ENCODE results near the gene LMF1.

The LMF1 gene

GRCh38 chr16:923184-923583 lies 47.6 kb downstream of the LMF1 start:
- peaks cover 6% of the 10 kb centered on the region for H3K4me1 ChIP-seq (ENCODE audit: control insufficient read depth, insufficient read depth, low read length)
- H3K27ac ChIP-seq (ENCODE audit: low read depth, low read length) = no peak overlapping the region
- H3K9ac ChIP-seq (ENCODE audit: low read length) = no peak overlapping the region
- no peak overlapping the region for H3K4me3 ChIP-seq (ENCODE audit: low read length)
- peaks cover 3% of the 10 kb centered on the region for H3K36me3 ChIP-seq (ENCODE audit: control insufficient read depth, insufficient read depth, low read length)
- no peaks in the 10 kb centered on the region for H3K27me3 ChIP-seq (ENCODE audit: control insufficient read depth, insufficient read depth, low read length)

- Histone ChIP-seq H3K4me3 (ENCODE audit: low read length) (no peak overlapping the region), H3K4me1 (ENCODE audit: control insufficient read depth, insufficient read depth, low read length) (peaks cover 6% of the 10 kb centered on the region), H3K27me3 (ENCODE audit: control insufficient read depth, insufficient read depth, low read length) (no peaks in the 10 kb centered on the region), H3K36me3 (ENCODE audit: control insufficient read depth, insufficient read depth, low read length) (peaks cover 3% of the 10 kb centered on the region), H3K27ac (ENCODE audit: low read depth, low read length) (no peak overlapping the region), H3K9ac (ENCODE audit: low read length) (no peak overlapping the region)
These were observed 48.7 kb downstream of the LMF1 start for GRCh38 chr16:922051-922450.

GRCh38 chr16:921321-921905 lies 49.4 kb downstream of the LMF1 start:
- Histone ChIP-seq H3K4me1 (ENCODE audit: control insufficient read depth, insufficient read depth, low read length) (peaks cover 6% of the 10 kb centered on the region), H3K4me3 (ENCODE audit: low read length) (no peak overlapping the region), H3K36me3 (ENCODE audit: control insufficient read depth, insufficient read depth, low read length) (peaks cover 3% of the 10 kb centered on the region), H3K27me3 (ENCODE audit: control insufficient read depth, insufficient read depth, low read length) (no peaks in the 10 kb centered on the region), H3K9ac (ENCODE audit: low read length) (no peak overlapping the region), H3K27ac (ENCODE audit: low read depth, low read length) (no peak overlapping the region)

GRCh38 chr16:920717-921116 lies 50.1 kb downstream of the LMF1 start:
- Histone ChIP-seq H3K36me3 (ENCODE audit: control insufficient read depth, insufficient read depth, low read length) (no peaks in the 10 kb centered on the region), H3K27me3 (ENCODE audit: control insufficient read depth, insufficient read depth, low read length) (no peaks in the 10 kb centered on the region), H3K4me3 (ENCODE audit: low read length) (no peak overlapping the region), H3K9ac (ENCODE audit: low read length) (no peak overlapping the region), H3K27ac (ENCODE audit: low read depth, low read length) (peak overlapping the region; percentile 58), H3K4me1 (ENCODE audit: control insufficient read depth, insufficient read depth, low read length) (peaks cover 6% of the 10 kb centered on the region)

GRCh38 chr16:920051-920681 lies 50.6 kb downstream of the LMF1 start:
- H3K4me3 ChIP-seq (ENCODE audit: low read length) = no peak overlapping the region
- peak overlapping the region; percentile 58 for H3K27ac ChIP-seq (ENCODE audit: low read depth, low read length)
- no peaks in the 10 kb centered on the region for H3K27me3 ChIP-seq (ENCODE audit: control insufficient read depth, insufficient read depth, low read length)
- no peak overlapping the region for H3K9ac ChIP-seq (ENCODE audit: low read length)
- H3K36me3 ChIP-seq (ENCODE audit: control insufficient read depth, insufficient read depth, low read length) = no peaks in the 10 kb centered on the region
- H3K4me1 ChIP-seq (ENCODE audit: control insufficient read depth, insufficient read depth, low read length) = peaks cover 6% of the 10 kb centered on the region

DNA sequence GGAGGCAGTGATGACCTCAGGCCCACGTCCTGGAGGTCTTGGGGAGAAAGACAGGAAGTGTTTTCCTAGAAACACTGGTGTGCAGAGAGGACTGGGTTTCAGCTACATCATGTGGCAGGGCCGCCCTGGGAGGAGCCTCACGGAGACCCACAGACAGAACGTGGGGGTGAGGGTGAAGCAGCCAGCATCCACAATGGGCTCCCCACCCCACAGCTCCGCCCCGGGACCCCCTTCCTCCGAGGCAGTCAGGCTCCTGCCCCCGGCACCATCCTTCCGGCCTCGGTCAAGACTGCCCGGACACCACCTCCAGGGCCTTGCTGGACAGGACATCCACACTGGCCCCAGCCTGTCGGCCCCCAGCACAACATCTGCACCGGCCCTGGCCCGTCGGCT lies 51.1 kb downstream of the LMF1 start:
- H3K4me1 ChIP-seq (ENCODE audit: control insufficient read depth, insufficient read depth, low read length) = peaks cover 6% of the 10 kb centered on the region
- H3K9ac ChIP-seq (ENCODE audit: low read length) = no peak overlapping the region
- H3K27me3 ChIP-seq (ENCODE audit: control insufficient read depth, insufficient read depth, low read length) = no peaks in the 10 kb centered on the region
- H3K4me3 ChIP-seq (ENCODE audit: low read length) = no peak overlapping the region
- H3K36me3 ChIP-seq (ENCODE audit: control insufficient read depth, insufficient read depth, low read length) = no peaks in the 10 kb centered on the region
- H3K27ac ChIP-seq (ENCODE audit: low read depth, low read length) = peak overlapping the region; percentile 58

GRCh38 chr16:918741-919657 lies 51.8 kb downstream of the LMF1 start:
- H3K27me3 ChIP-seq (ENCODE audit: control insufficient read depth, insufficient read depth, low read length) = no peaks in the 10 kb centered on the region
- no peak overlapping the region for H3K4me3 ChIP-seq (ENCODE audit: low read length)
- H3K9ac ChIP-seq (ENCODE audit: low read length) = no peak overlapping the region
- H3K36me3 ChIP-seq (ENCODE audit: control insufficient read depth, insufficient read depth, low read length) = no peaks in the 10 kb centered on the region
- H3K4me1 ChIP-seq (ENCODE audit: control insufficient read depth, insufficient read depth, low read length) = peaks cover 6% of the 10 kb centered on the region
- no peak overlapping the region for H3K27ac ChIP-seq (ENCODE audit: low read depth, low read length)

DNA sequence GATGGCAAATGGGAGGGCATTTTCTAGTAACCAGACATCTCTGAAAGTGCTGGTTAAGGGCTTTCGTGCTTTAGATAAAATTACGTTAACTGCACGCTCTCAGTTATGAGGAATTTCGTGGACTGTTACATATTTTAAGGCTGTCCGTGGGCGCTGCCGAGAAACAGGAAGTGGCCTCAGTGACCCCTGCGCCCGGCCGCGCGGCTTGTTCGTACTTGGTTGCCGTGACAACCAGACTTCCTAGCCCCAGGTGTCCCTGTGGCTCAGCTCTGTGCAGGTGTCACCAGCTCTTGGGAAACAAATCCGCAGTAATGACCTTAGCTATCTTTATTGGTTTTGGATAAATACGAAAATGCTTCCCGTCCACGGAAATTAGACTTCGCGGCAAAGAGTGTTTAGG lies 52.7 kb downstream of the LMF1 start:
- peaks cover 6% of the 10 kb centered on the region for H3K4me1 ChIP-seq (ENCODE audit: control insufficient read depth, insufficient read depth, low read length)
- no peaks in the 10 kb centered on the region for H3K27me3 ChIP-seq (ENCODE audit: control insufficient read depth, insufficient read depth, low read length)
- no peaks in the 10 kb centered on the region for H3K36me3 ChIP-seq (ENCODE audit: control insufficient read depth, insufficient read depth, low read length)
- H3K27ac ChIP-seq (ENCODE audit: low read depth, low read length) = no peak overlapping the region
- no peak overlapping the region for H3K4me3 ChIP-seq (ENCODE audit: low read length)
- no peak overlapping the region for H3K9ac ChIP-seq (ENCODE audit: low read length)

GRCh38 chr16:917591-918061 lies 53.2 kb downstream of the LMF1 start:
- H3K36me3 ChIP-seq (ENCODE audit: control insufficient read depth, insufficient read depth, low read length) = no peaks in the 10 kb centered on the region
- H3K9ac ChIP-seq (ENCODE audit: low read length) = no peak overlapping the region
- H3K4me3 ChIP-seq (ENCODE audit: low read length) = no peak overlapping the region
- H3K27ac ChIP-seq (ENCODE audit: low read depth, low read length) = no peak overlapping the region
- peaks cover 6% of the 10 kb centered on the region for H3K4me1 ChIP-seq (ENCODE audit: control insufficient read depth, insufficient read depth, low read length)
- no peaks in the 10 kb centered on the region for H3K27me3 ChIP-seq (ENCODE audit: control insufficient read depth, insufficient read depth, low read length)

DNA sequence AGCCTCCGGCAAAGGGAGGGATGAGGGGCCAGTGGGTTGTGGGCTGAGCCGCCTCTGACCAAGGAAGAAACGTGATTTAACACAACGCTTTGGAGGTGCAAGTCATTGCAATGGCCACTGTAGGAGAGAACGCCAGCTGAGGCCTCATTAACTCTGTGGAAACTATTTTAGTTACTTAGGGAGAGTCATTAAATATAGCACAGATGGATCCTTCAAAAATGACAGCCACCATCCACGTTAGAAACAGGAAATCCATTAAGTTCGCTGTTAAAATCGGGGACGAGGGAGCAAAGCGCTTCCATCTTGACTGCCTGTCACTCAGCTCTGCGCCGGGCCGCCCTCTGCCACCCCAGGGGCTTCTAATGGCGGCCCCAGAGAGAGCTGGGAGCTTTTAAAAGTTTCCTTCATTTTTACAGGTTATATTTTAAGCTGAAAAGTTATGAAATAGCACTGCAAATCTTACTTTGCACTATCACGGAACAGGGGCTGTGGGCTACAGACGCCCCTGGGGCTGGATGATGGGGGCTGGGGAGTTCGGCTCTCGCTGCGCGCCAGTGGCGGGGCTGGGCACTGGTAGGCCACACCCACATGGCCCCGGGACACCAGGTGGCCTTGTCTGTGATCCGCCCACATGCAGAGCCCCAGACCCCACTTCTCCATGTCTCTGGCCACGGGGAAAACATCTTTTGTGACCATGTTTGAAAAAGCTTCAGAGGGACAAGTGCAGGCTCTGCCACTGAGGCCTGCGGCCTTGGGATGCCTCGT lies 54.6 kb downstream of the LMF1 start:
- Histone ChIP-seq H3K27me3 (ENCODE audit: control insufficient read depth, insufficient read depth, low read length) (no peaks in the 10 kb centered on the region), H3K4me1 (ENCODE audit: control insufficient read depth, insufficient read depth, low read length) (peaks cover 6% of the 10 kb centered on the region), H3K36me3 (ENCODE audit: control insufficient read depth, insufficient read depth, low read length) (no peaks in the 10 kb centered on the region), H3K27ac (ENCODE audit: low read depth, low read length) (no peak overlapping the region), H3K4me3 (ENCODE audit: low read length) (no peak overlapping the region), H3K9ac (ENCODE audit: low read length) (no peak overlapping the region)

GRCh38 chr16:915546-915945 lies 55.2 kb downstream of the LMF1 start:
- peaks cover 3% of the 10 kb centered on the region for H3K4me1 ChIP-seq (ENCODE audit: control insufficient read depth, insufficient read depth, low read length)
- H3K4me3 ChIP-seq (ENCODE audit: low read length) = no peak overlapping the region
- H3K27ac ChIP-seq (ENCODE audit: low read depth, low read length) = no peak overlapping the region
- no peaks in the 10 kb centered on the region for H3K36me3 ChIP-seq (ENCODE audit: control insufficient read depth, insufficient read depth, low read length)
- no peaks in the 10 kb centered on the region for H3K27me3 ChIP-seq (ENCODE audit: control insufficient read depth, insufficient read depth, low read length)
- H3K9ac ChIP-seq (ENCODE audit: low read length) = no peak overlapping the region

- no peak overlapping the region for H3K4me3 ChIP-seq (ENCODE audit: low read length)
- H3K27ac ChIP-seq (ENCODE audit: low read depth, low read length) = no peak overlapping the region
- no peaks in the 10 kb centered on the region for H3K4me1 ChIP-seq (ENCODE audit: control insufficient read depth, insufficient read depth, low read length)
- no peaks in the 10 kb centered on the region for H3K27me3 ChIP-seq (ENCODE audit: control insufficient read depth, insufficient read depth, low read length)
- peaks cover under 1% of the 10 kb centered on the region for H3K36me3 ChIP-seq (ENCODE audit: control insufficient read depth, insufficient read depth, low read length)
- H3K9ac ChIP-seq (ENCODE audit: low read length) = no peak overlapping the region
These were observed 56.3 kb downstream of the LMF1 start for GRCh38 chr16:914440-914839.

Data from rectal smooth muscle tissue (tissue), 1 donor.